ENCODE measurements around the gene CPLX3.
A peak's percentile ranks its signal among the peaks of the same experiment; 100 is the strongest.

The CPLX3 gene

GRCh38 chr15:74802862-74803447 is 23.5 kb upstream of the CPLX3 start:
- no peak for DNase-seq (ENCODE audit: low read depth in 2 of 2)
- TF ChIP-seq CTCF (IDR thresholded peaks at IDR 0.05; ENCODE audit: low read depth, low read length) = no peak
- no peak overlapping the region for H3K4me3 ChIP-seq (replicated peaks in 1 of 2; ENCODE audit: low read depth in 2 of 2, low read length in 2 of 2)

GRCh38 chr15:74804935-74805334 is 21.5 kb upstream of the CPLX3 start:
- TF ChIP-seq CTCF (IDR thresholded peaks at IDR 0.05; ENCODE audit: low read depth, low read length) = no peak
- DNase-seq (ENCODE audit: low read depth in 2 of 2) = no peak
- no peak overlapping the region for H3K4me3 ChIP-seq (replicated peaks in 1 of 2; ENCODE audit: low read depth in 2 of 2, low read length in 2 of 2)

GRCh38 chr15:74807282-74807681 is 19.1 kb upstream of the CPLX3 start:
- no peak for TF ChIP-seq CTCF (IDR thresholded peaks at IDR 0.05; ENCODE audit: low read depth, low read length)
- no peak for DNase-seq (ENCODE audit: low read depth in 2 of 2)
- H3K4me3 ChIP-seq (replicated peaks in 1 of 2; ENCODE audit: low read depth in 2 of 2, low read length in 2 of 2) = no peak overlapping the region

- TF ChIP-seq CTCF (IDR thresholded peaks at IDR 0.05; ENCODE audit: low read depth, low read length) = no peak
- H3K4me3 ChIP-seq (replicated peaks in 1 of 2; ENCODE audit: low read depth in 2 of 2, low read length in 2 of 2) = no peak overlapping the region
- peak in 1 of 2 donors; percentile 23 for DNase-seq (ENCODE audit: low read depth in 2 of 2)
These were observed 18.2 kb upstream of the CPLX3 start for GRCh38 chr15:74808078-74808839.

GRCh38 chr15:74808840-74809229 is 17.6 kb upstream of the CPLX3 start:
- no peak for TF ChIP-seq CTCF (IDR thresholded peaks at IDR 0.05; ENCODE audit: low read depth, low read length)

GRCh38 chr15:74809242-74809641 is 17.2 kb upstream of the CPLX3 start:
- no peak for DNase-seq (ENCODE audit: low read depth in 2 of 2)
- H3K4me3 ChIP-seq (replicated peaks in 1 of 2; ENCODE audit: low read depth in 2 of 2, low read length in 2 of 2) = no peak overlapping the region
- no peak for TF ChIP-seq CTCF (IDR thresholded peaks at IDR 0.05; ENCODE audit: low read depth, low read length)

More at GRCh38 chr15:74808840-74809229, 17.6 kb upstream of the CPLX3 start:
- no peak overlapping the region for H3K4me3 ChIP-seq (replicated peaks in 1 of 2; ENCODE audit: low read depth in 2 of 2, low read length in 2 of 2)
- DNase-seq (ENCODE audit: low read depth in 2 of 2) = no peak
